Measurements from ENCODE around the gene TRIM44.
"Not testable (repeated sequence)": the region's sequence is repeated elsewhere in the genome, so short reads cannot be mapped to it uniquely, and the experiment has no call there.

- not testable (repeated sequence) for TF ChIP-seq CTCF (IDR thresholded peaks at IDR 0.05; ENCODE audit: extremely low read depth in 1 of 2, insufficient read depth in 1 of 2, low read depth in 1 of 2, low read length in 2 of 2); POLR2A (IDR thresholded peaks at IDR 0.05; ENCODE audit: low read depth, low read length); FOS (IDR thresholded peaks at IDR 0.05; ENCODE audit: borderline replicate concordance, insufficient read depth, low read length)
Measured at GRCh38 chr11:35652786-35653185, 9.8 kb upstream of the TRIM44 start.
